Liver (tissue), 3 donors: Measurements from ENCODE around the gene VPS52.

Experiments used
- CTCF ChIP-seq: fragments of 150-350 bp; IDR thresholded peaks from 2 replicates; pipeline ENCODE4 v1.5.1; 2017; ENCODE audit warnings: improper control_type of control experiment, low read depth, low read length; ENCODE audit not compliant: missing input control
- TAF1 ChIP-seq: conservative IDR thresholded peaks from 2 replicates; pipeline ENCODE4 v1.6.1; 2016; ENCODE audit warnings: antibody characterized with exemption, mild to moderate bottlenecking
- donor health status: healthy.
- donor health status: healthy.

- no peak for TF ChIP-seq CTCF
- TF ChIP-seq TAF1: no peak
These were observed 17.1 kb downstream of the VPS52 start for GRCh38 chr6:33254591-33254990.
